Measurements from ENCODE around the gene CTPS1.

CTPS1 gene

GRCh38 chr1:40988280-40988679 lies 8.8 kb downstream of the CTPS1 start:
- in situ Hi-C loops (cut with MboI; ENCODE audit: low sequenced_read_pairs) = no loop called here

- in situ Hi-C loops (cut with MboI; ENCODE audit: low sequenced_read_pairs) = no loop called here
These were observed 9.6 kb downstream of the CTPS1 start for GRCh38 chr1:40989066-40989465.

GRCh38 chr1:40997096-40997495 lies 17.6 kb downstream of the CTPS1 start:
- in situ Hi-C loops (cut with MboI; ENCODE audit: low sequenced_read_pairs) = no loop called here

- in situ Hi-C loops (cut with MboI; ENCODE audit: low sequenced_read_pairs) = no loop called here
These were observed 19.2 kb downstream of the CTPS1 start for GRCh38 chr1:40998668-40999067.

- in situ Hi-C loops (cut with MboI; ENCODE audit: low sequenced_read_pairs) = no loop called here
These were observed 23.7 kb downstream of the CTPS1 start for GRCh38 chr1:41003127-41003639.

GRCh38 chr1:41003640-41004220 lies 24.2 kb downstream of the CTPS1 start:
- in situ Hi-C loops (cut with MboI; ENCODE audit: low sequenced_read_pairs) = no loop called here

- in situ Hi-C loops (cut with MboI; ENCODE audit: low sequenced_read_pairs) = no loop called here
These were observed 26.4 kb downstream of the CTPS1 start for GRCh38 chr1:41005876-41006275.

- in situ Hi-C loops (cut with MboI; ENCODE audit: low sequenced_read_pairs) = no loop called here
These were observed 27.7 kb downstream of the CTPS1 start for GRCh38 chr1:41006942-41007865.

- in situ Hi-C loops (cut with MboI; ENCODE audit: low sequenced_read_pairs) = no loop called here
These were observed 30.0 kb downstream of the CTPS1 start for GRCh38 chr1:41009466-41009865.

- in situ Hi-C loops (cut with MboI; ENCODE audit: low sequenced_read_pairs) = no loop called here
These were observed 30.8 kb downstream of the CTPS1 start for GRCh38 chr1:41010345-41010744.

- in situ Hi-C loops (cut with MboI; ENCODE audit: low sequenced_read_pairs) = no loop called here
These were observed 33.5 kb downstream of the CTPS1 start for GRCh38 chr1:41013024-41013423.

GRCh38 chr1:41013796-41014195 lies 34.3 kb downstream of the CTPS1 start:
- in situ Hi-C loops (cut with MboI; ENCODE audit: low sequenced_read_pairs) = no loop called here

GRCh38 chr1:41014871-41015270 lies 35.4 kb downstream of the CTPS1 start:
- in situ Hi-C loops (cut with MboI; ENCODE audit: low sequenced_read_pairs) = no loop called here

GRCh38 chr1:41015281-41015896 lies 35.9 kb downstream of the CTPS1 start:
- in situ Hi-C loops (cut with MboI; ENCODE audit: low sequenced_read_pairs) = no loop called here

- in situ Hi-C loops (cut with MboI; ENCODE audit: low sequenced_read_pairs) = no loop called here
These were observed 36.5 kb downstream of the CTPS1 start for GRCh38 chr1:41015897-41016470.

- in situ Hi-C loops (cut with MboI; ENCODE audit: low sequenced_read_pairs) = no loop called here
These were observed 37.9 kb downstream of the CTPS1 start for GRCh38 chr1:41017141-41018017.

- in situ Hi-C loops (cut with MboI; ENCODE audit: low sequenced_read_pairs) = no loop called here
These were observed 38.5 kb downstream of the CTPS1 start for GRCh38 chr1:41018018-41018410.

- in situ Hi-C loops (cut with MboI; ENCODE audit: low sequenced_read_pairs) = no loop called here
These were observed 39.9 kb downstream of the CTPS1 start for GRCh38 chr1:41019353-41019745.

- in situ Hi-C loops (cut with MboI; ENCODE audit: low sequenced_read_pairs) = no loop called here
These were observed 40.6 kb downstream of the CTPS1 start for GRCh38 chr1:41020109-41020576.

- in situ Hi-C loops (cut with MboI; ENCODE audit: low sequenced_read_pairs) = no loop called here
These were observed 41.2 kb downstream of the CTPS1 start for GRCh38 chr1:41020654-41021053.

All from HL-60/S4 treated with retinoic acid at 250 ng/mL for 4 days and 3 days (cell line).